Adrenal gland (tissue), 5 donors: ENCODE data around the gene PROX1.

ENCODE experiments used
- POLR2A ChIP-seq, 2 donors: fragments of 450-650 bp; IDR thresholded peaks; one replicate each; pipeline ENCODE4 v1.6.1; 2017; ENCODE audit warnings: antibody characterized with exemption in 2 of 2, mild to moderate bottlenecking in 2 of 2, moderate library complexity in 1 of 2
- TF ChIP-seq, protein P1 (sequence below), 6 experiments: fragments of 450-650 bp in 4 of 6; fragments of 200-600 bp in 2 of 6; sonication (generic) in 1 of 6; IDR thresholded peaks; 1 replicate in 5 of 6; 2 replicates in 1 of 6; pipeline versions ENCODE4 v1.5.1 to v1.8.0; 2016 to 2021; ENCODE audit warnings: antibody characterized with exemption in 6 of 6, mild to moderate bottlenecking in 2 of 6, moderate library complexity in 1 of 6
- donor health status: DM: no; HTN: no; CAD: no.

DNA sequence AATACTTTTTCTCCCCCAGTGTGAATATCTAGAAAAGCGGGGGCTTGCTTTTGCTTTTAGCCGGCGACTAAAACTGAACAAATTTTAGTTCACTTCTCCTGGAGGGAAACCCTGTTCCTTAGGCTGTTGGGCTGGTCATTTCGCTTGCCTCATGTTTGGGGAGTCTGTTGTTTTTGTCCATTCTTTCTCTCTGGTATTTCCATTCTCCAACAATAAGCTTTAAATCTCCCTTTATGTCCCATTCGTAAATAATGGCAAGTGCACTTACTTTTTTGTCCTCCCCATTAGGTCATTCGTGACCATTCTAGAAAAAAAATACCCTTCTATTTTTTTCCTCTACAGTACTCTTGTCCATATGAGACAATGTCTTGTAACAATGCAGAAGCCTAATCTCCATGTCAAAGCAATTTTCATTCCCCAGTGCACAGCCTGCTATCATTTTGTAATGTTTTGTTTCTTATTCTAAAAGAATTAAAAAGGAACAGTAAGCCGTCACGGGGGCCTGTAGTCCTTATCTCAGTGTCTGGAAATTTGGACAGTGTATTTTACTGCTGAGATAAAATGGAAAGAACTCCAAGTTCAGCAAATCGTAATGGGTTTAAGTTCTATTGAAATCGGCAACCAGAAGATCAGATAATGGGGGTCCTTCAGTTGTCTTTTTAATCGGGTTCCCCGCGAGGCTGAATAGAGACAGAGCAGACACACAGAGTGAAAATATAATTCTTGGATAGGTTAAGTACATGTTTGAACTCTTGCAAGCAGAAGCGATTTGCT is 21.8 kb downstream of the PROX1 start:
- no peak for TF ChIP-seq POLR2A (IDR thresholded peaks at IDR 0.05)
- TF ChIP-seq, protein P1, sequence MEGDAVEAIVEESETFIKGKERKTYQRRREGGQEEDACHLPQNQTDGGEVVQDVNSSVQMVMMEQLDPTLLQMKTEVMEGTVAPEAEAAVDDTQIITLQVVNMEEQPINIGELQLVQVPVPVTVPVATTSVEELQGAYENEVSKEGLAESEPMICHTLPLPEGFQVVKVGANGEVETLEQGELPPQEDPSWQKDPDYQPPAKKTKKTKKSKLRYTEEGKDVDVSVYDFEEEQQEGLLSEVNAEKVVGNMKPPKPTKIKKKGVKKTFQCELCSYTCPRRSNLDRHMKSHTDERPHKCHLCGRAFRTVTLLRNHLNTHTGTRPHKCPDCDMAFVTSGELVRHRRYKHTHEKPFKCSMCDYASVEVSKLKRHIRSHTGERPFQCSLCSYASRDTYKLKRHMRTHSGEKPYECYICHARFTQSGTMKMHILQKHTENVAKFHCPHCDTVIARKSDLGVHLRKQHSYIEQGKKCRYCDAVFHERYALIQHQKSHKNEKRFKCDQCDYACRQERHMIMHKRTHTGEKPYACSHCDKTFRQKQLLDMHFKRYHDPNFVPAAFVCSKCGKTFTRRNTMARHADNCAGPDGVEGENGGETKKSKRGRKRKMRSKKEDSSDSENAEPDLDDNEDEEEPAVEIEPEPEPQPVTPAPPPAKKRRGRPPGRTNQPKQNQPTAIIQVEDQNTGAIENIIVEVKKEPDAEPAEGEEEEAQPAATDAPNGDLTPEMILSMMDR (IDR thresholded peaks at IDR 0.05): no peak
